ENCODE results near the gene LENG9. TPM values are rescaled to one million over a fixed set of nuclear protein-coding genes. Genes with fewer than 3 reads are reported as not detected.
"Not testable (repeated sequence)": the region's sequence is repeated elsewhere in the genome, so short reads cannot be mapped to it uniquely, and the experiment has no call there.

LENG9 gene
- total RNA-seq, 1 experiment from 2014 or later, result 4.0 TPM

DNA sequence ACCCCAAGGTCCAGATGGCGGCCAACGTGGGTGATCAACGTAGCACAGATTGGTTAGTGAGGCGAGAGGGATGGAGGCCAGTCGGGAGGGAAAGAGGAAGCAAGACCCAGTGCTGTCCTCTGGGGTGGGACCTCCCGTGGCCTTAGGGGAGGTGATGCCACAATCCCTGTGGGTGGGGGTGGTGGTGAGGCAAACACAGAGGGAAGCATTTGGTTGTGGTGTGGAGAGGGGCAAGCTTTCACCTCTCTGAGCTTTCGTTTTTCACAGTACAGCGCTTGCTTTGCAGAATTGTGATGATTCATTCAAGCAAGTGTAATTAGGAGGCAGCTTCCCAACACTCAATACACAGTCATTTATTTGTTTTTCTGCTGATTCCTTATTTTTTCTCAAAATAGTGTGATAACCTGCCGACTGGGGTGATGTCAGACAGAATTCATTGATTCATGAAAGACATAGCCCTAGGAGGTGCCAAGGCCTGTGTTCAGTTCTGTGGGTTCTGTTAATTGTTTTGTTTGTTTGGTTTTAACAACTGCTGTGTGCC is 12.2 kb downstream of the LENG9 start:
- peak in 1 of 2 experiments; percentile 28 for DNase-seq (ENCODE audit: low read depth in 1 of 2, low spot score in 2 of 2)
- H3K27ac ChIP-seq, result no peak overlapping the region
- no peak overlapping the region; the same call in none of the 2 replicates for H3K4me3 ChIP-seq
- no peaks in the 10 kb centered on the region for H3K27me3 ChIP-seq (replicated peaks)
- peaks cover 74% of the 10 kb centered on the region for H3K36me3 ChIP-seq
- no peaks in the 10 kb centered on the region for H3K9me3 ChIP-seq (replicated peaks)
- peaks cover 22% of the 10 kb centered on the region for H3K4me1 ChIP-seq (replicated peaks)

DNA sequence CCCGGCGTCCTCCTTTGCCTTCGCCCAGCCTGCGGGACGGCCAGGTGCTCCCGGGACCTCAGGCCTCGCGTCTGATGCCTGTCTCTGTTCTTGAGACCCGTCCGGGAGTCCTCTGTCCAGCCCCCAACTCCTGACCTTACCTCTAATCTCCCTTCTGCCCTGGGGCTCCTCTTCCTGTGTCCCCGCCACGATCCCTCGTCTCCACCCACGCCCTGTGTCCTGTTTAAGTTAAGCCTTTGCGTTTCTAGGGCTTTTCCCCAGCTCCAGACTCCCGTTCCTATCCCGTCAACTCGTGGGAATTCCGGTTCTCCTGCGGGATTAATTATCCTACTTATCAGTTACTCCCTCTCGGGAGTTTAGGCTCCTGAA is 13.9 kb downstream of the LENG9 start:
- no peaks in the 10 kb centered on the region for H3K27me3 ChIP-seq (replicated peaks)
- H3K4me3 ChIP-seq, result peak overlapping the region; percentile 74
- H3K36me3 ChIP-seq, result peaks cover 57% of the 10 kb centered on the region
- H3K27ac ChIP-seq, result peak overlapping the region; percentile 83
- no peaks in the 10 kb centered on the region for H3K9me3 ChIP-seq (replicated peaks)
- no peak for DNase-seq (ENCODE audit: low read depth in 1 of 2, low spot score in 2 of 2)
- H3K4me1 ChIP-seq (replicated peaks), result peaks cover 22% of the 10 kb centered on the region

DNA sequence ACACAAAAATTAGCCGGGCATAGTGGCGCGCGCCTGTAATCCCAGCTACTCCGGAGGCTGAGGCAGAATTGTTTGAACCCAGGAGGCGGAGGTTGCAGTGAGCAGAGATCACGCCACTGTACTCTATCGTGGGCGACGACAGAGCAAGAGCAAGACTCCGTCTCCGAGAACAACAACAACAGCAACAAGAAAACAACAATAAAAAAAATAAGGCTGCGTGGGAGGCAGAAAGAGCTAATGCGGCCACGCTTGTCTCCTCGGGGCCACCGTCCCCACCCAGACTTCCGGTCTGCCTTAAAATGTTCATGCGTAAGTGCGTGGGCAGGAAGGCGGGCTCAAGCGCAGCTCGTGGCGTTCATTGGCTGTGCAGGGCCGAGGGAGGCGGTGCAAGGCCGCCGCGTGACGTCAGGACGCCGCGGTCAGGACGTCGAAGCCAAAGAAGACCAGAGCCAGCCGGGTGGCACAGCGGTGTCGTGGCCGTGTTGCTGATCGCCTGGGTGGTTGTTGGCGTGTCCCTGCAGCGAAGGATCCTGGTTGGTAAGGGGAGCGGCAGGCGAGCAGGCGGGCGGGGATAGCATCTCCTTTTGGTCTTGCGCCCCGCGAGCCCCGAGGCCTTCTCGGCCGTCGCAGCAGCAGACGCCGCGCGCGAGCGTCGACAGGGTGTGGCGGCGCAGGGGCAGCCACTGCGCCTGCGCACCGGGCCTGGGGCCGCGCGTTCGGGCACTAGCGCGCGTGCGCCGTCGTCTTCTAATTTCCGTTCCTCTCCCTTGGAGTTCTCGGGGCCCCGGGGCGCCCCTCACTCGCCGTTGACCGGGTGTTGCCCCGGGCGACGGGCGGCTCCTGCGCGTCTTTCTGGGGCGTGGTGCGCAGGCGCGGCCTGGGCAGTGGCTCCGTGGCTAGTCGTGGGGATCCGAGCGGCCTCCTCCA is 14.5 kb downstream of the LENG9 start, which contains the start of gene LENG8:
Gene LENG8, plus strand, starts transcription at position 426 of the 927 bp plus-strand sequence. CDS start 2,146 bp downstream, outside the sequence.
- peaks cover 50% of the 10 kb centered on the region for H3K36me3 ChIP-seq
- DNase-seq (ENCODE audit: low read depth in 1 of 2, low spot score in 2 of 2), result peak; percentile 96 to 99
- H3K4me1 ChIP-seq (replicated peaks), result peaks cover 22% of the 10 kb centered on the region
- peak within 1 kb of the TSS; percentile 74 for H3K4me3 ChIP-seq
- no peaks in the 10 kb centered on the region for H3K9me3 ChIP-seq (replicated peaks)
- H3K27ac ChIP-seq, result peak within 1 kb of the TSS; percentile 83
- no peaks in the 10 kb centered on the region for H3K27me3 ChIP-seq (replicated peaks)

DNA sequence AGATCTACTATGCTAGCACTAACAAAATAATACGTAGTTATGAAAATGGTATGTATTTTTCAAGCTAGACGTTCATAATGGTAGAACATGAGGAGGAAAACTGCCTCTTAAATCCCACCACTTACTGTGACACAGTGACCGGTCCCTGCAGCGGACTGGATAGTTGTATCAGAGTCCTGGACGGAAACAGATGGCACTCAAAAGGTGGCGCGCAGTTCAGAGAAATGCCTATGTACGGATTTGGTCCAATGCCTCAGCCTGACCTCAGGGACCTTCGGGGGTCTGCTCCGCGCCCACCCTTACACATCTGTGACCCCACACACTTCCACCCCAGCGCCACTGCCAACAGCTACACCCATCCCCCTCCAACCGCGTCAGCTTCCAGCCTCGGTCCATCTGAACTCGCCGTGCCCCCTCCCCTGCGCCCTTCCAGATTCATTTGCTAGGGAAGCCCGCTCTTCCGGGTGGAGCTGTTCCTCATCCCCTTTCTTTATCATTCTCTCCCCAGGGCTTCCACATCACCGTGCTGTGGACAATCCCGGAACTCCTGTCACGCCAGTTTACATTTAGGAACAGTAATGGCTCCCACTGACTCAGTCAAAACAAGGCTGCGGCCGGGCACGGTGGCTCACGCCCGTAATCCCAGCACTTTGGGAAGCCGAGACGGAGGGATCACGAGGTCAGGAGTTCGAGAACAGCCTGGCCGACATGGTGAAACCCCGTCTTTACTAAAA is 15.4 kb downstream of the LENG9 start:
- Histone ChIP-seq H3K36me3 (peaks cover 42% of the 10 kb centered on the region), H3K27me3 (replicated peaks) (no peaks in the 10 kb centered on the region), H3K4me1 (replicated peaks) (peaks cover 22% of the 10 kb centered on the region), H3K4me3 (peak overlapping the region; percentile 74), H3K9me3 (replicated peaks) (no peaks in the 10 kb centered on the region), H3K27ac (peak overlapping the region; percentile 83)
- peak; percentile 67 to 78 for DNase-seq (ENCODE audit: low read depth in 1 of 2, low spot score in 2 of 2)

DNA sequence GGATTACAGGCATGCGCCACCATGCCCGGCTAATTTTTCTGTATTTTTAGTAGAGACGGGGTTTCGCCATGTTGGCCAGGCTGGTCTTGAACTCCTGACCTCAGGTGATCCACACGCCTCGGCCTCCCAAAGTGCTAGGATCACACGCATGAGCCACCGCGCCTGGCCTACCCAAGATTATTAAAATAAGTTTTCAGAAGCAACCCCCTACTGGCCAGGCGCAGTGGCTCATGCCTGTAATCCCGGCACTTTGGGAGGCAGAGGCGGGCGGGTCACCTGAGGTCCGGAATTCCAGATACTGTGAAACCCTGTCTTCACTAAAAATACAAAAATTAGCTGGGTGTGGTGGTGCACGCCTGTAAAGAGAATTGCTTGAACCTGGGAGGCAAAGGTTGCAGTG is 17.2 kb downstream of the LENG9 start:
- H3K9me3 ChIP-seq (replicated peaks); H3K4me3 ChIP-seq; H3K27ac ChIP-seq; DNase-seq (ENCODE audit: low read depth in 1 of 2, low spot score in 2 of 2); H3K27me3 ChIP-seq (replicated peaks): not testable (repeated sequence)
- H3K4me1 ChIP-seq (replicated peaks), result peaks cover 17% of the 10 kb centered on the region
- H3K36me3 ChIP-seq, result peaks cover 24% of the 10 kb centered on the region

DNA sequence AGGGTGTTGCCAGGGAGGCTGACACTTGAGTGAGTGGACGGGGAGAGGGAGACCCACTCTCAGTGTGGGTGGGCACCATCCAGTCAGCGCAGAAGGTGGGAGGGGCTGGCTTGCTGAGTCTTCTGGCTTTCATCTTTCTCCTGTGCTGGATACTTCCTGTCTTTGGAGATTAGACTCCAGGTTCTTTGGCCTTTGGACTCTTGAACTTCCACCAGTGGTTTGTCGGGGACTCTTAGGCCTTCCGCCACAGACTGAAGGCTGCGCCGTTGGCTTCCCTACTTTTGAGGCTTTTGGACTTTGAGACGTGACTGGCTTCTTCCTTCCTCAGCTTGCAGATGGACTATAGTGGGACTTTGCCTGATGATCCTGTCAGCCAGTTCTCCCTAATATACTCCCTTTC is 18.8 kb downstream of the LENG9 start:
- no peak for DNase-seq (ENCODE audit: low read depth in 1 of 2, low spot score in 2 of 2)
- Histone ChIP-seq H3K4me3 (no peak overlapping the region), H3K27me3 (replicated peaks) (no peaks in the 10 kb centered on the region), H3K27ac (no peak overlapping the region), H3K9me3 (replicated peaks) (no peaks in the 10 kb centered on the region), H3K4me1 (replicated peaks) (0 out of 2 replicates have a peak, but pooled peaks cover 4% of the 10 kb centered on the region), H3K36me3 (peaks cover 7% of the 10 kb centered on the region)

DNA sequence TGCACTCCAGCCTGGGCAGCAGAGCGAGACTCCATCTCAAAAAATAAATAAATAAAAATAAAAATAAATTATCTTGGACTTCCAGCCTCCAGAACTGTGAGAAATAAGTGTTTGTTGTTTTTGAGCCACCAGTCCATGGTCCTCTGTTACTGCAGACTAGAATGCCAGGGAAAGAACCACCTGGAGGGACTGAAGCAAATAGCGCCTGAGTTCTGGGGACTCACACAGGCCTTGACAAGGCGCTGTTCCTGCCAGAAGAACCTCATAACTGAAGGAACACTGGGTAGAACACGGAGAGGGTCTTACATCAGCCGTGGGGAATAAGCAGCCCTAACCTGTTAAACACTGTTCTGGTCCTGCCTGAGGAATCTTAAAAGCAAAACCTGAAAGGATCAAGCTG is 22.9 kb downstream of the LENG9 start:
- H3K27me3 ChIP-seq (replicated peaks), result no peaks in the 10 kb centered on the region
- H3K27ac ChIP-seq, result no peak overlapping the region
- DNase-seq (ENCODE audit: low read depth in 1 of 2, low spot score in 2 of 2), result no peak
- no peaks in the 10 kb centered on the region for H3K4me1 ChIP-seq (replicated peaks)
- H3K36me3 ChIP-seq, result no peaks in the 10 kb centered on the region; the same call in none of the 2 replicates
- no peak overlapping the region for H3K4me3 ChIP-seq
- H3K9me3 ChIP-seq (replicated peaks), result no peaks in the 10 kb centered on the region

DNA sequence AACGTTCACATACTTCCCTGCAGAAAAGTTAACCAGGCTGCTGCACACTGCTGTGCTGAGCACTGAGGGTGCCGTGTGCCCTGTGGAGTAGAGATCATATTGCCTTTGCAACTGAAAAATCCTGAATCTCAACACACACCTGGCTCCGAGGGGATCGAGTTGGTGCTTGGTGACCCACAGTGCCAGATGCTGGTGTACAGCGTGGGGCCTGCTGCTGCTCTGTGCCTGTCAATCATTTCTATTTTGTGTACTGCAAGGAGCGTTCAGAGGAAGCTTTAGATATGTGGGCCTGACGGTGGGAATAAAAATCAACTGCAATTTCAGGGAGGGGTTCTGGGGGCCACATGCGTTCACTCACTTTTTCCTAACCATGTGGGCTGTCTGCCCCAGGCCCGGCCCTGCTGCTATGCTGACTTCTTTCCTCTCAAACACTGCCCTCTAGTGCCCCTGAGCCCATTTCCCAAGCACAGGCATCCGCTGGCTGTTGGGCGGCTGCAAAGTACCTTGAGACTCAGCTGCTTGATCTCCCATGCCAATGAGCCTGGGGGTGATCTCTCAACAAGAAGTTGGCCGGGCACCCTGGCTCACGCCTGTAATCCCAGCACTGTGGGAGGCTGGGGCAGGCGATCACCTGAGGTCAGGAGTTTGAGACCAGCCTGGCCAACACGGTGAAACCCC is 24.3 kb downstream of the LENG9 start:
- H3K27ac ChIP-seq, result no peak overlapping the region
- H3K9me3 ChIP-seq (replicated peaks), result no peaks in the 10 kb centered on the region
- no peaks in the 10 kb centered on the region for H3K27me3 ChIP-seq (replicated peaks)
- H3K4me3 ChIP-seq, result no peak overlapping the region
- H3K4me1 ChIP-seq (replicated peaks), result no peaks in the 10 kb centered on the region
- no peaks in the 10 kb centered on the region; the same call in 1 of the 2 replicates for H3K36me3 ChIP-seq
- DNase-seq (ENCODE audit: low read depth in 1 of 2, low spot score in 2 of 2), result no peak

DNA sequence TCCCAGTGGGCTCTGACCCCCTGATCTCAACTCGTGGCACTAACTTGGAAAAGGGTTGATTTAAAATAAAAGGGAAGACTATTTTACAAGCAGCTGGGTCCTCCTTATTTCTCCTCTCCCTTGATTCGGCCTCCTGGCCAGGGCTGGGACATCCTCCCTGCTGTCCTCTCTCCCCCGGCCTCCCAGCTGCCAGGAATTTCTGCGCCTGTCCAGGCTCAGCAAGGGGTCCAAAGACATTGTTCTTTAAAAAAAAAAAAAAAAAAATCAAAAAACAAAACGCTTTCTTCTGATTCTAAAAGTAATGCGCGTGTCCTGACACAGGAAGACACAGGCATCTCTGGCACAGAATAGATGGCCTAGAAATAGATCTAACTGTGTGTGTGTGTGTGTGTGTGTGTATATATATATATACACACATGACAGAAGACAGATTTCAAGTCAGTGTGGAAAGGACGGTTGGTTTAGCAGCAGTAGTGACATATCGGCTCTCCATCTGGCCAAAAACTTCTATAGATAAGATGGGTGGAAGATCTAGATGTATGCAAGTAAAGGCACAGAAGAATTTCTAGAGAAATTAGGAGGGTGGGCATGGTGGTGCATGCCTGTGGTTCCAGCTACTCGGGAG is 26.8 kb downstream of the LENG9 start:
- DNase-seq (ENCODE audit: low read depth in 1 of 2, low spot score in 2 of 2), result no peak
- peaks cover 5% of the 10 kb centered on the region for H3K27me3 ChIP-seq (replicated peaks)
- H3K4me3 ChIP-seq, result no peak overlapping the region

DNA sequence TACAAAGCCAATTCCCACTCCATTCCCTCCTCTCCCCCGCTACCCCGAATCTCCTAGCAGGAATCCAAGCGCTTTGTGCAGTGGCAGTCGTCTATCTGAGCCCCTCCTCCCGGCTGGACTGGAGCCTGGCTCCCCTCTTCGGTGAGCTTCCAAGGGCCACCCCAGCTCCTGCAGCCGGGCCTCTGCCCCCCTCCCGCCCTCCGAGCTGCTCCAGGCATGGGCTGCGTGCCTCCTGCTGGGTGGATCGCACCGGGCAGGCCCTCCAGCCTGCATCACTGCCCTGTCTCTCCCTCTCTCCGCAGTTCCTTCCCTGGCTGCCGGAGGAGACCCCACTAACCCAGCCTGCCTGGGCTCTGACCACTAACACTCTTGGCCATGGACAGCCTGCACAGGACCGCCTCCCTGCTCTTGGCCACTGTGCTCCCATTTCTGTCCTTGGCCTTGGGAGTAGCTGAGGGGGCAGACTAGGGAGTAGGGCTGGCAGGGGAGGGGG is 27.5 kb downstream of the LENG9 start:
- Histone ChIP-seq H3K36me3 (no peaks in the 10 kb centered on the region), H3K9me3 (replicated peaks) (no peaks in the 10 kb centered on the region), H3K4me3 (no peak overlapping the region), H3K27ac (no peak overlapping the region), H3K27me3 (replicated peaks) (peaks cover 9% of the 10 kb centered on the region), H3K4me1 (replicated peaks) (no peaks in the 10 kb centered on the region)
- no peak for DNase-seq (ENCODE audit: low read depth in 1 of 2, low spot score in 2 of 2)

More for the DNA sequence above, 26.8 kb downstream of the LENG9 start:
- no peaks in the 10 kb centered on the region for H3K36me3 ChIP-seq
- H3K9me3 ChIP-seq (replicated peaks), result no peaks in the 10 kb centered on the region
- H3K4me1 ChIP-seq (replicated peaks), result no peaks in the 10 kb centered on the region
- H3K27ac ChIP-seq, result no peak overlapping the region

DNA sequence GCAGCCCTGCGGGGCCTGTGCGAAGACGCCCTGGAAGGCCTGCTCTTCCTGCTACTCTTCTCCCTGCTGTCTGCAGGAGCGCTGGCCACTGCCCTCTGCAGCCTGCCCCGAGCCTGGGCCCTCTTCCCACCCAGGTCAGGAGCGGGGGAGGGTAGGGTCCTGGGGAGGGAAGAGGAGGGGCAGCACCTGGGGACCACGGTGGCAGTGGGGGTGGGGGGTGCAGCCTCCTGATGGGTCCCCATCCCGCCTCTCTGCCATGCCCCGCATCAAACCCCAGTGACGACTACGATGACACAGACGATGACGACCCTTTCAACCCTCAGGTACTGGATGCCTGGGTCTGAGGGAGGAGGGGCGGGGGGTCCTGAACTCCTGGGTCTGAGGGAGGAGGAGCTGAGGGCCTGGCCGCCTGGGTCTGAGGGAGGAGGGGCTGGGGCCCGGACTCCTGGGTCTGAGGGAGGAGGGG is 28.0 kb downstream of the LENG9 start:
- H3K36me3 ChIP-seq, result no peaks in the 10 kb centered on the region

DNA sequence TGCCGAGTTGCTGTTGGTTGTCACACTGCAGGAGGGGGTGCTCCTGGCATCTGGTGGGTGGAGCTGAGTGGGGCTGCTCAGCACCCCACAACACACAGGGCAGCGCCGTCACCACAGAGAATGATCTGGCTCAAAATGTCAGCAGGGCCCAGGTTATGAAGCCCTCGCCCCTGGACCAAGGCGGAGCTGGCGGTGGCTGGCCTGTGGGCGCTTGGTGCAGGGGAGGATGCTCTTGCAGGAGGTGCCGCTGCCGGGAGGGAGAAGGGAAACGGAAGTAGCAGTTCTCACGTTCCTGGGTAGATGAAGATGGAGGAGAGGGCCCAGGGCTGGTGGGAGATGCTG is 28.7 kb downstream of the LENG9 start:
- no peak for DNase-seq (ENCODE audit: low read depth in 1 of 2, low spot score in 2 of 2)
- no peaks in the 10 kb centered on the region for H3K36me3 ChIP-seq
- H3K4me3 ChIP-seq, result no peak overlapping the region
- H3K9me3 ChIP-seq (replicated peaks), result no peaks in the 10 kb centered on the region
- H3K27me3 ChIP-seq (replicated peaks), result peaks cover 21% of the 10 kb centered on the region
- no peak overlapping the region for H3K27ac ChIP-seq
- no peaks in the 10 kb centered on the region; the same call in 1 of the 2 replicates for H3K4me1 ChIP-seq (replicated peaks)

More for the DNA sequence above, 28.0 kb downstream of the LENG9 start:
- DNase-seq (ENCODE audit: low read depth in 1 of 2, low spot score in 2 of 2), result no peak
- Histone ChIP-seq H3K4me3 (no peak overlapping the region), H3K27ac (no peak overlapping the region), H3K27me3 (replicated peaks) (peaks cover 14% of the 10 kb centered on the region), H3K4me1 (replicated peaks) (no peaks in the 10 kb centered on the region; the same call in 1 of the 2 replicates), H3K9me3 (replicated peaks) (no peaks in the 10 kb centered on the region)
